ENCODE results near the gene KIAA1549.

DNA sequence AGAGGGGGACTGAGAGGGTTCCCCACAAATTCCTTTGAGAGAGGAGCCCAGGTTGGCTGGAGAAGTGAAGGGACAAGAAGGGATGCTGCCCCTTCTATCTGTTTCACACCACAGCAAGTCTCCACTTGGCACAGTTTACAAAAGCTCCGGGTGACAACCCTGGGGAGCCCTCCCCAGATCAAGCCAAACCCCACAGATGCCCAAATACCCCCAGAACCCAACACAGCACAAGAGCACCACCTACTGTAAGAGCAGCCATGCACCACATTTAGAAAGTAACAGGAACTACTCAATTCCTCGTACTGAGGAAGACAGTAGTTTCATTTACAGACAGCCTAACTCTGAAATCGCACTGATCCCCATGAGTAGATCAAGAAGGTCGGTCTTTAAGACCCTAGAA, 115.3 kb downstream of the KIAA1549 start:
- TF ChIP-seq, protein P1, sequence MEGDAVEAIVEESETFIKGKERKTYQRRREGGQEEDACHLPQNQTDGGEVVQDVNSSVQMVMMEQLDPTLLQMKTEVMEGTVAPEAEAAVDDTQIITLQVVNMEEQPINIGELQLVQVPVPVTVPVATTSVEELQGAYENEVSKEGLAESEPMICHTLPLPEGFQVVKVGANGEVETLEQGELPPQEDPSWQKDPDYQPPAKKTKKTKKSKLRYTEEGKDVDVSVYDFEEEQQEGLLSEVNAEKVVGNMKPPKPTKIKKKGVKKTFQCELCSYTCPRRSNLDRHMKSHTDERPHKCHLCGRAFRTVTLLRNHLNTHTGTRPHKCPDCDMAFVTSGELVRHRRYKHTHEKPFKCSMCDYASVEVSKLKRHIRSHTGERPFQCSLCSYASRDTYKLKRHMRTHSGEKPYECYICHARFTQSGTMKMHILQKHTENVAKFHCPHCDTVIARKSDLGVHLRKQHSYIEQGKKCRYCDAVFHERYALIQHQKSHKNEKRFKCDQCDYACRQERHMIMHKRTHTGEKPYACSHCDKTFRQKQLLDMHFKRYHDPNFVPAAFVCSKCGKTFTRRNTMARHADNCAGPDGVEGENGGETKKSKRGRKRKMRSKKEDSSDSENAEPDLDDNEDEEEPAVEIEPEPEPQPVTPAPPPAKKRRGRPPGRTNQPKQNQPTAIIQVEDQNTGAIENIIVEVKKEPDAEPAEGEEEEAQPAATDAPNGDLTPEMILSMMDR (IDR thresholded peaks at IDR 0.05) = no peak
- no peak for TF ChIP-seq POLR2A (IDR thresholded peaks at IDR 0.05)

All from lower leg skin (tissue), 3 donors.